ENCODE results near the gene CMC4. TPM values are rescaled to one million over a fixed set of nuclear protein-coding genes. Genes with fewer than 3 reads are reported as not detected.

Gene CMC4
- polyA plus RNA-seq, 1 donor from 2014 or later: 16.4 TPM

DNA sequence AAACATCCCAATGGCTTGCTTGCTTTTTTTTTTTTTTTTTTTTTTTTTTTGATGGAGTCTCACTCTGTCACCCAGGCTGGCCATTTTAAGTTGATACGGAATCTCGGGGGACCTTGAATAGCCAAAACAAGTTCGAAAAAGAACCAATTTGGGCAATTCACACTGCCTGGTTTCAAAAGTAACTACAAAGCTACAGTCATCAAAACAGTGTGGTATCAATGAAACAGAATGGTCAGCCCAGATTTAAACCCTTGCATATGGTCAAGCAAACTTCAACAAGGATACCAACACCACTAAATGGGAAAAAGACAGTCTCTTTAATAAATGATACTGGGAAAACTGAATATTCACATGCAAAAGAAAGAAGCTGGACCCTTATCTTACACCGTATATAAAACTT, 42.2 kb upstream of the CMC4 start:
- H3K36me3 ChIP-seq (ENCODE audit: insufficient read depth, low read length): no peaks in the 10 kb centered on the region
- H3K27ac ChIP-seq (ENCODE audit: low read length): no peak overlapping the region
- no peak overlapping the region for H3K4me2 ChIP-seq (ENCODE audit: low read length)
- no peaks in the 10 kb centered on the region for H3K79me2 ChIP-seq (replicated peaks; ENCODE audit: insufficient read depth, low read length)
- H2AFZ ChIP-seq (ENCODE audit: low read depth, low read length): no peak overlapping the region
- H4K20me1 ChIP-seq (ENCODE audit: insufficient read depth): no peaks in the 10 kb centered on the region
- TF ChIP-seq, protein P1, sequence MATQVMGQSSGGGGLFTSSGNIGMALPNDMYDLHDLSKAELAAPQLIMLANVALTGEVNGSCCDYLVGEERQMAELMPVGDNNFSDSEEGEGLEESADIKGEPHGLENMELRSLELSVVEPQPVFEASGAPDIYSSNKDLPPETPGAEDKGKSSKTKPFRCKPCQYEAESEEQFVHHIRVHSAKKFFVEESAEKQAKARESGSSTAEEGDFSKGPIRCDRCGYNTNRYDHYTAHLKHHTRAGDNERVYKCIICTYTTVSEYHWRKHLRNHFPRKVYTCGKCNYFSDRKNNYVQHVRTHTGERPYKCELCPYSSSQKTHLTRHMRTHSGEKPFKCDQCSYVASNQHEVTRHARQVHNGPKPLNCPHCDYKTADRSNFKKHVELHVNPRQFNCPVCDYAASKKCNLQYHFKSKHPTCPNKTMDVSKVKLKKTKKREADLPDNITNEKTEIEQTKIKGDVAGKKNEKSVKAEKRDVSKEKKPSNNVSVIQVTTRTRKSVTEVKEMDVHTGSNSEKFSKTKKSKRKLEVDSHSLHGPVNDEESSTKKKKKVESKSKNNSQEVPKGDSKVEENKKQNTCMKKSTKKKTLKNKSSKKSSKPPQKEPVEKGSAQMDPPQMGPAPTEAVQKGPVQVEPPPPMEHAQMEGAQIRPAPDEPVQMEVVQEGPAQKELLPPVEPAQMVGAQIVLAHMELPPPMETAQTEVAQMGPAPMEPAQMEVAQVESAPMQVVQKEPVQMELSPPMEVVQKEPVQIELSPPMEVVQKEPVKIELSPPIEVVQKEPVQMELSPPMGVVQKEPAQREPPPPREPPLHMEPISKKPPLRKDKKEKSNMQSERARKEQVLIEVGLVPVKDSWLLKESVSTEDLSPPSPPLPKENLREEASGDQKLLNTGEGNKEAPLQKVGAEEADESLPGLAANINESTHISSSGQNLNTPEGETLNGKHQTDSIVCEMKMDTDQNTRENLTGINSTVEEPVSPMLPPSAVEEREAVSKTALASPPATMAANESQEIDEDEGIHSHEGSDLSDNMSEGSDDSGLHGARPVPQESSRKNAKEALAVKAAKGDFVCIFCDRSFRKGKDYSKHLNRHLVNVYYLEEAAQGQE (IDR thresholded peaks at IDR 0.05; ENCODE audit: borderline replicate concordance): no peak
- TF ChIP-seq MXI1 (conservative IDR thresholded peaks at IDR 0.05; ENCODE audit: poor library complexity, severe bottlenecking): no peak
- H3K9me2 ChIP-seq (ENCODE audit: insufficient read depth, low read length): no peaks in the 10 kb centered on the region
- H3K27me3 ChIP-seq (ENCODE audit: insufficient read depth, low read depth, low read length): no peaks in the 10 kb centered on the region
- H3K9ac ChIP-seq (ENCODE audit: low read length): no peak overlapping the region
- no peak overlapping the region for H3K4me3 ChIP-seq (ENCODE audit: low read length)
- no peaks in the 10 kb centered on the region for H3K9me3 ChIP-seq (ENCODE audit: low read length)
- H3F3A ChIP-seq (ENCODE audit: insufficient read depth, low read length, poor library complexity, severe bottlenecking): no peaks in the 10 kb centered on the region

DNA sequence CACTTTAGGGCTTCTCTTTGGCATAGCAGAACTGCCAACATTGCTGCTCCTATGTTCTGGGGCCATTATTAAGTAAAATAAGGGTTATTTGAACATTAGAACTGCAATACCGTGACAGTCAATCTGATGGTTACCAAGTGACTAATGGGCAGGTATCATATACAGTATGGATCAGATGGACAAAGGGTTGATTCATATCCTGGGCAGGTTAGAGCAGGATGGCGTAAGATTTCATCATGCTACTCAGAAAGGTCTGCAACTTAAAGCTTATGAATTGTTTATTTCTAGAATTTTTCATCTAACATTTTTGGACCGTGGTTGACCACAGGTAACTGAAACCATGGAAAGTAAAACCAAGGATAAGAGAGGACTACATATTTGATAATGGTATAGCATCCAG, 41.2 kb upstream of the CMC4 start:
- H3K27me3 ChIP-seq (ENCODE audit: insufficient read depth, low read depth, low read length): no peaks in the 10 kb centered on the region

More for the DNA sequence above, 41.2 kb upstream of the CMC4 start:
- H3F3A ChIP-seq (ENCODE audit: insufficient read depth, low read length, poor library complexity, severe bottlenecking): no peaks in the 10 kb centered on the region
- no peak overlapping the region for H3K4me2 ChIP-seq (ENCODE audit: low read length)
- H3K27ac ChIP-seq (ENCODE audit: low read length): no peak overlapping the region
- H3K4me3 ChIP-seq (ENCODE audit: low read length): no peak overlapping the region
- H3K9me3 ChIP-seq (ENCODE audit: low read length): no peaks in the 10 kb centered on the region
- no peaks in the 10 kb centered on the region for H3K79me2 ChIP-seq (replicated peaks; ENCODE audit: insufficient read depth, low read length)
- no peaks in the 10 kb centered on the region for H4K20me1 ChIP-seq (ENCODE audit: insufficient read depth)
- H3K36me3 ChIP-seq (ENCODE audit: insufficient read depth, low read length): no peaks in the 10 kb centered on the region
- no peaks in the 10 kb centered on the region for H3K9me2 ChIP-seq (ENCODE audit: insufficient read depth, low read length)
- no peak overlapping the region for H2AFZ ChIP-seq (ENCODE audit: low read depth, low read length)
- TF ChIP-seq, protein P1 (IDR thresholded peaks at IDR 0.05; ENCODE audit: borderline replicate concordance): no peak
- TF ChIP-seq EP300 (conservative IDR thresholded peaks at IDR 0.05; ENCODE audit: poor library complexity, severe bottlenecking): no peak
- no peak for TF ChIP-seq RAD21 (conservative IDR thresholded peaks at IDR 0.05)
- no peak for TF ChIP-seq MXI1 (conservative IDR thresholded peaks at IDR 0.05; ENCODE audit: poor library complexity, severe bottlenecking)
- no peak for TF ChIP-seq EZH2 (IDR thresholded peaks at IDR 0.05; ENCODE audit: borderline replicate concordance, insufficient read depth, low read length, poor library complexity, severe bottlenecking)
- TF ChIP-seq TAF1 (IDR thresholded peaks at IDR 0.05; ENCODE audit: low read depth): no peak
- TF ChIP-seq, protein P2, sequence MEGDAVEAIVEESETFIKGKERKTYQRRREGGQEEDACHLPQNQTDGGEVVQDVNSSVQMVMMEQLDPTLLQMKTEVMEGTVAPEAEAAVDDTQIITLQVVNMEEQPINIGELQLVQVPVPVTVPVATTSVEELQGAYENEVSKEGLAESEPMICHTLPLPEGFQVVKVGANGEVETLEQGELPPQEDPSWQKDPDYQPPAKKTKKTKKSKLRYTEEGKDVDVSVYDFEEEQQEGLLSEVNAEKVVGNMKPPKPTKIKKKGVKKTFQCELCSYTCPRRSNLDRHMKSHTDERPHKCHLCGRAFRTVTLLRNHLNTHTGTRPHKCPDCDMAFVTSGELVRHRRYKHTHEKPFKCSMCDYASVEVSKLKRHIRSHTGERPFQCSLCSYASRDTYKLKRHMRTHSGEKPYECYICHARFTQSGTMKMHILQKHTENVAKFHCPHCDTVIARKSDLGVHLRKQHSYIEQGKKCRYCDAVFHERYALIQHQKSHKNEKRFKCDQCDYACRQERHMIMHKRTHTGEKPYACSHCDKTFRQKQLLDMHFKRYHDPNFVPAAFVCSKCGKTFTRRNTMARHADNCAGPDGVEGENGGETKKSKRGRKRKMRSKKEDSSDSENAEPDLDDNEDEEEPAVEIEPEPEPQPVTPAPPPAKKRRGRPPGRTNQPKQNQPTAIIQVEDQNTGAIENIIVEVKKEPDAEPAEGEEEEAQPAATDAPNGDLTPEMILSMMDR (IDR thresholded peaks at IDR 0.05; ENCODE audit: poor library complexity, severe bottlenecking): no peak
- TF ChIP-seq POLR2AphosphoS5 (IDR thresholded peaks at IDR 0.05): no peak
- TF ChIP-seq SMC3 (conservative IDR thresholded peaks at IDR 0.05; ENCODE audit: poor library complexity): no peak
- H3K9ac ChIP-seq (ENCODE audit: low read length): no peak overlapping the region

Measured in neural cell (in vitro differentiated cells).